Activated naive CD4-positive, alpha-beta T cell (primary cell): ENCODE results near the gene NUFIP2.
"Not testable (repeated sequence)": the region's sequence is repeated elsewhere in the genome, so short reads cannot be mapped to it uniquely, and the experiment has no call there.

Experiments used
- DNase-seq, 4 experiments: peaks; one replicate each; lab custom pipeline; 2025; lab: John Stamatoyannopoulos, UW

NUFIP2 gene

DNA sequence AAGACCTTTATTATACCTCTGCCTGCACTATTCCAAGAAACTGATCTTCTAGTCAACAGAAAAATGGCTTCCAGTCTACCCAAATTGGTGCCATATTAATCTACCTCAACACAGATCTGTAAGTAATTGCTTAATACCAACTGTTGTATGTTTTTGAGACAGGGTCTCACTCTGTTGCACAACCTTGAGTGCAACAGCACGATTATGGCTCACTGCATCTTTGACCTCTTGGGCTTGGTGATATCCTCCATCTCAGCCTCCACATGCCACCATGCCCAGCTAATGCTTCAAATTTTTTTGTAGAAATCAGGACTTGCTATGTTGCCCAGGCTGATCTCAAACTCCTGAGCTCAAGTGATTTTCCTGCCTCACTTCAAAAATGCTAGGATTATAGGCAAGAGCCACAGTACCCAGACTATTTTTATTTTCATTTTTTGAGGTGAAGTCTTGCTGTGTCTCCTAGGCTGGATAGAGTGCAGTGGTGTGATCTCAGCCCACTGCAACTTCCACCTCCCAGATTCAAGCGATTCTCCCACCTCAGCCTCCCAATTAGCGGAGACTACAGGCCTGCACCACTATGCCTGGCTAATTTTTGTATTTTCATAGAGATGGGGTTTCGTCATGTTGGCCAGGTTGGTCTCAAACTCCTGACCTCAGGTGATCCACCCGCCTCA, 14.4 kb downstream of the NUFIP2 start:
- no peak for DNase-seq

DNA sequence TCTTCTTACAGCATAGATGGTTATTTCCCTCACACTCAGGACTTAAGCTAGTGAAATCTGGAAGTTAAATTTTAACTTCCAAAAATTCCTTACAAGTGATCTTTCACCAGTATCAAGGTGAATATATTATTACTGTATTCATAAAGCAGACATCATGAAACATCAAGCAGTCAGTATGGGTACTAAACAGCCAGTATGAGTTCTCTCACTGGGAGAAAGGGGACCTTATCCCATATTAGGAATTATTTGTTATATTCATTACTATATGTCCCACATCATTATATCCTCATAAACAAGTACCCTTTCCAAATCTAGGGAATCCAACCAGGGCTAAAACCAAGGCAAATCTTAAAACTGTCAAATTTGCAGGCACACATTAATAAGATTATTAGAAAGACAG, 15.3 kb downstream of the NUFIP2 start:
- DNase-seq, result no peak

DNA sequence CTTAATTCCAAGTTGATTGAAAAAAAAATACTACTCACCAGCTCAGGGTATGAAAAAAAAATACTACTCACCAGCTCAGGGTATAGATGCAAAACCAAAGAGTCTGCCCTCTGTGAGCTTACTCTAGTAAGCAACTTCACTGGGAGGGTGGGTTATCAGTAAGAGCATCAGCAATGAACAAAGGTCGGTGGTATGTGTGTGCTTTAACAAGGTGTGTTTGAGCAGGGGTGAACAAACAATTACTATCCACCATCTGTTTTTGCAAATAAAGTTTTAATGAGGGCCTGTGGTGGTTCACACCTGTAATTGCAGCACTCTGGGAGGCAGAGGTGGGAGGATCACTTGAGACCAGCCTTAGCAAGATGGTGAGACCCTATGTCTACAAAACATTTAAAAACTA, 20.0 kb downstream of the NUFIP2 start:
- DNase-seq, result no peak

DNA sequence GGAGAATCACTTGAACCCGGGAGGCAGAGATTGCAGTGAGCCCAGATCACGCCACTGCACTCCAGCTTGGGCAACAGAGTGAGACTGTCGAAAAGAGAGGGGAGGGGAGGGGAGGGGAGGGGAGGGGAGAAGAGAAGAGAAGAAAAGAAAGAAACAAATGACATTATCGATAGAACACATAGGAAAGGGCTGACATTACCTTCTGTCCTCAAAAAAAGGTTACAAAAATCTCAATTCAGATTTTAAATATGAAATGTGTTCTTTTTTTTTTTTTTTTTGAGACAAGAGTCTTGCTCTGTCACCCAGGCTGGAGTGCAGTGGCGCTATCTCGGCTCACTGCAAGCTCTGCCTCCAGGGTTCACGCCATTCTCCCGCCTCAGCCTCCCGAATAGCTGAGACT, 22.0 kb downstream of the NUFIP2 start:
- DNase-seq, result not testable (repeated sequence)

DNA sequence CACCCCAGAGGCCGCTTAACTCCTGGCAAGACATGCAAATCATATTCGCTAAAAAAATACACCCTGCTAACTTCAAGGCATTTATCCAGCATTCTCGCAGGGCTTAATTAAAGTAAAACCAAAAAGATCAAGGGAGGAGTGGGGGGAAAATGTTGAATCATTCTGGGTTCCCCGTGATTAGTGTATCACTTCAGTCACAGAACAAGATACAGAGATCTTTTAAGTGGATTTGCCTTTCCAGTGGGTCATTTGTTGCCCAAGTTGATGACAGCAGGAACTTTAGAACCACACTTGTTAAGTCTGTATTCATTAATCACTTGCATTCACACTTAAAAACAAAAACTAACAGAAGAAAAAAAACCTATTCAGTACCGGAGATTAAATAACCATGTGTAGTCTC, 30.0 kb downstream of the NUFIP2 start:
- DNase-seq, result no peak

DNA sequence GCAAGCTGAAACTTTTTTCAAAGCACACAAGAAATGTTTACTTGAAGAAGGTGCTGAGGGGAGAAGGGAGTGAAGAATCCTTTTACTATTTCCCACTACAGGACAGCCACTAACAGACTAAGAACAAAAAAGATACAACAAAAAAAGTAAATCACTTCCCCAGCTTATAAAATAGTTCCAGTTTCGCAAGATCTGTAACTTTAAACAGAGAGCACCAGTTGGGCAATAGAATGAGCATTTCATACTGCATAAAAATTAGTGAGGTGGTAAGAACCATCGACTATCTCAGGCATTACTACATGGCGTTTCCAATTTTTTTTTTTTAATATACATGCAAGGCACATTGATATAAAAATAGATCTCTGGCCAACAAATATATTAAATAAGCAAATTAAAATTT, 36.2 kb downstream of the NUFIP2 start:
- DNase-seq, result no peak

DNA sequence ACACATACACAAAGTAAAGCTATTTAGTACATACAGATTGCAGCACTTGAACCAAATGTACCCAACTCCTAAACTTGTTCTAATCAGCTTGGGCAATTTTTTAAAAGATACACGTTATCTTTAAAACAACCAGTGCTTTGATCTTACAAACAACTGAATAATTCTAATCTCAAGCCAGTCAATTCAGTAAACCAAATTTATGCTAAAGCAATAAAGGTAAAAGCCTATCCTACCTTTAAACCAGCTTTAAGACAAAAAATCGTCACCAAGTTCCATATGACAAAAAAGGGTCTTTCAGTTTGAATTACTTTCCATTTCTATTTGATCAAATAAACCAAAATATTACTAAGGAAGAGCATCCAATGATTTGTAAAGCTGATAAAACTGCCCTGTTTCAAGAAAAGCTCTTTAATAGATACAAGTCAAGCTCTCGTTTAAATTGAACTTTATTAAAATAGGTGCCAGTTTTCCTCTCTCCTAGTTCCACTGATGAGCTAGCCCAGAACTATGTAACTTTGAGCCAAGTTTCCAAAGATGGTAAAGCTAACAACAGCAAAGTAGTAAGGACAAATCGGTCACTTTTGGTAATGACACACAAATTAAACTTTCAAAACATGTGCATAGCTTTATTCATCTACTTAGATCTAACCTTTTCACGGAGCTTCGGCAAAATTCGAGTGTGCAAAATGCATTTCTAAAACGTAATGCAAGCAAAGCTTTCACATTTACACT, 37.0 kb downstream of the NUFIP2 start:
- DNase-seq, result no peak

DNA sequence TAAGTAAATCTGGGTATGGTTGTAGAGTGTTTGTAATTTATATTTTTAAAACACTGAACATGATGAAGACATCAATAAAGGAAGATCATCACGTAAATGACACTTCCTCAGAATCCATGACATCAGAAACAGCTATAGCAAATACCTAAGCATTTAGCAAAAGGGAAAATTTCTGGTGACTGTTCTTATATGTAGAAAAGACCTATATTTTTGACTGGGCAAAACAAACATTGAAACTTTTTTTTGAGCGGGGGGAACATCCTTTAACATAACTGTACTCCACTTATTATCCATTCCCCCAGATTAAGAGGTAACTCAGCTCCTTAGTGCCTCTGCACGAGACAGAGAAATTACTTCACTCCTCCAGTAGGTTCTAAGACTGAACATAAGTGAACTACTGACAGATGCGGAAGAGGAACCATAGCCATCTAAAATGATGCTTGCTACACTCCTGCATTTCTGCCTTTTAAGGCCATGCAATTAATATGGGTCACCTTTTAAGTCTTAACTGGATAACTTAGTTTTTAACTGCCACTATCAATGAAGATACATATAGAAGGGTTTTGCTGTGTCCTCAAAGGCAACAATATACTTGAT, 37.9 kb downstream of the NUFIP2 start:
- no peak for DNase-seq

DNA sequence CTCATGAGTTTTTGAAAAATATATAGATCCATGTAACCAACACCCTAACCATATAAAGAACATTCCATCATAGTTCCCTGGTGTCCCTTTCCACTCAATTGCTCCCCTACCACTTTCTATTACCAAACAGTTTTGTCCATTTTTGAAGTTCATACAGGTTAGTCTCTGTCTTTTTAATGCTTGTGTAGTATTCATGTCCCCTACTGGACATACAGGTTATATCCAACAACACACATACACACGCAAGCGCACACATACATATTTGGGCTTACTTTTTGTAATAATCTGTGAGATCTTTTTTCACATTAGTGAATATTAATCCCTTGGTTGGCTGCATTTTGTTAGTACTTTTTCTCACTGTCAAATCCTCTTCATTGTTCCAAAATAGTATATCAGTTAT, 40.9 kb downstream of the NUFIP2 start:
- DNase-seq, result no peak

DNA sequence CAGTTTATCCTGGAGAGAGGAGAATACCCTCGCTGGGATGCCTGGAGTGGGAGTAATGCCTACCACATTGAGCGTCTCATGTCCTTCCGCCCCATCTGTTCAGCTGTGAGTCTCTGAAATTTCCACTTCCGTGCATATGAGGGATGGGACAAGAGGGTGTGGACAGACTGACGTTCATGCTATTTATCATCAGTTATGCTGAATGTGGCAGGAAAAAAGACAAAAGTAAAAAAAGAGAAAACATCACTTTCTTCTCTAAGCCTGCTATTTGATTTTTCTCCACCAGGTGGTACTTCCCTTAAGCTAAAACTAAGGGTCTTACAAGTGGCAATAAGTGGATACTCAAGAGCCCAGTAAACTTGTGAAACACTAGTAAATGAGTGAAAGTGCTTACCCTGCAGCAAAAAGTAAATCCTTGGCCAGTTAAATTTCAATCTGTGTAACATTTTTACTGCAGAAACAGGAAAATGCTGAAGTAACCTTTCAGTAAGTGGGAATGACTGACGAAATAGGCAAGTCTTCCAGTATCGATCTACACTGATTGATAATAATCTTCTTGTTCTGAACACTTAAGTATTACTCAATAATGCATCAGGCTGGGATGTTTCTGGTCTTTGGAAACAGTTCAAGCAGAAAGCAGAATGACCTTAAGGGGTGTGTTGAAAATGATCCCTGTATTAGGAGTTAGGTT, 41.7 kb downstream of the NUFIP2 start:
- DNase-seq, result no peak

DNA sequence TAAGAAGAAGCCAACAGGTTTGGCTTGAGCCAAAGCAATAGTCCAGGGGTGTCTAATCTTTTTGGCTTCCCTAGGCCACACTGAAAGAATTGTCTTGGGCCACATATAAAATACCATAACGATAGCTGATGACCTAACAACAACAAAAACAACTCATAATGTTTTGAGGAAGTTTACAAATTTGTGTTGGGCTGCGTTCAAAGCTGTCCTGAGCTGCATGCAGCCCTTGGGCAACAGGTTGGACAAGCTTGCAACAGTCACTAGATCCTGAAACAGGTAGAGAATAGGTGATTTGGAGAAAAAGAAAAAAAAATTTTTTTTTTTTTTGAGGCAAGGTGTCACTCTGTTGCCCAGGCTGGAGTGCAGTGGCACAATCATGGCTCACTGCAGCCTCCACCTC, 42.8 kb downstream of the NUFIP2 start:
- no peak for DNase-seq

DNA sequence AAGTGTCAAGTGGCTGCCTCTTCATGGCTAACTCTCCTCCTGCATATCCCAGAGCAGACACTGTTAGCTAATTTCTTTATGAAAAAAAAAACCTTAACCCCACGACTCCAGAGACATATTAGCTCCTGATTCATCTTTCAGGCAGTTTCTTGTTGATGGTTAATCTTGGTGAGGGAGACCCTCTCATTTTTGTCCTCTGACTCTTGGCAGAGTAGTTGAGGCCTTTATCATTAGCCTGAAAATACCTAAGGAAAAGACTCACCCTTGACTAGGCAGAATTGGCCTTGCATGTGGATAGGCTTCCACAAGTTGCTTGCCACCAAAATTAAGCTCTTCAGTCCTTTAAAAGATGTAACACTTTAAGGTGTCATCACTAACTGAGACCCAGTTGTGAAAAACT, 43.3 kb downstream of the NUFIP2 start:
- no peak for DNase-seq

DNA sequence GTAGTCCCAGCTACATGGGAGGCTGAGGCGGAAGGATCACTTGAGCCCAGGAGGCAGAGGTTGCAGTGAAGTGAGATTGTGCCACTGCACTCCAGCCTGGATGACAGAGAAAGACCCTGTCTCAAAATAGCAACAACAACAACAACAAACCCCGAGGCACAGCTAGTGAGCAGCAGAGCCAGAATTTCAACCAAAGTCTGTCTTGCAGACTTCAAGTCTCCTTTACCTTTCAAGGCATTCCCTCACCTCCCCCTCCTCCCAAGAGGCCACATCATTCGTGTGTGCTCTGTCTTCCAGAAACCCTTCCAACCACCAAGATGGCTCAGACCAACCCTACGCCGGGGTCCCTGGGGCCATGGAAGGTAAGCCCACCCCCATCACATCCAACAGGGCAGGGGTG, 45.1 kb downstream of the NUFIP2 start:
- DNase-seq, result no peak

DNA sequence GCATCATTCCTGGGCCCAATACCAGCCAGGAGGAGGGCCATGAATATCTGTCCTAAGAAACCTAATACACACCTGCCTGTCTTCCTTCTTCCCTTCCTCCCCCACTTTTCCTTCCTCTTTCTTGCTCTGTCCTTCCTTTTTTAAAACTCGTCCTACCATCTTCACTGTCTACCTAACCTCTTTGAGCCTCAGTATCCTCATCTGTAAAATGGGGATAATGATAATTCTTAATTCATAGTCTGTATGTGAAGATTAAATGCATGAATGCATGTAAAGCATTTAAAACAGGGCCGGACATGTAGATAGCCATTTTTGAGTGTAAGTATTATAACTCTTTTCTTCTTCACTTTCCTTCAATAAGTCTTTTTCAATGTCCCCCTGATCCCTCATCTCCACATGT, 46.7 kb downstream of the NUFIP2 start:
- DNase-seq, result no peak

DNA sequence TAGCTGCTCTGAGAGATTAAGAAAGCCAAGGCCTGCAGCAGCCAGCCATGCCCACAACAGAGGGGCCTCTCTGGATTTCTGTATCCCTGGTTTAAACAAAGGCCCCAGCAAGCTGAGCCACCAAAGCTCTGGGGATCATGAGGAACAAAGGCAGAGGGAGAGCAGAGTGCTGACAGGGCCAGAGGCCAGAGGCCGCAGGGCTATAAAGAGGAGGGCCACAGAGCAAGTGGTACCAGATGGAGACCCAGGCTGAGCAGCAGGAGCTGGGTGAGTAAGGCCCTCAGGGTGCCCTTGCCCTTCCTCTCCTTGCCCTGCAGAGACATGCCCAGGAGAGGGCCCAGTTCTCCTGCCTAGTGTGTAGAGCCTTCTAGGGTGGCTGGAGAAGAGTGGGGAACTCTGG, 47.3 kb downstream of the NUFIP2 start, which contains the start of gene CRYBA1:
Gene CRYBA1, plus strand, starts transcription at position 232 of the 400 bp plus-strand sequence. Its CDS starts 5 bp downstream, at position 237.
- no peak for DNase-seq

DNA sequence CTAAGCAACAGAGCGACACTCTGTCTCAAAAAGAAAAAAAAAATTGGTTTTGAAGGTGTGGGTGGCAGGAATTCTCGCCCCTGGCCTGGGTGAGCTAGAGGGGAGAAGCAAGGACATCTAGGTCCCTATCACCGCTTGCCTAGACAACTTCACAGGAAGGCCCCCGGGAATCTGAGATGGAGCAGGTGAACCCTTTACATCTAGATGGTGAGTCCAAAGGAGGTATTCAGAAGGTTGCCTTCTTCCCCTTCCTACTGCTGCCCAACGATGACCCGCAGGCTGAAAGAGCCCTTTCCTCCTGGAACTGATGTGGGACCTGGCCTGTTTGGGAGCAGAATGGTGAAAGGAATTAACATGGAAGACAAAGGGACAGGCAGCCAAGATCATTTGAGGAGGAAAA, 48.5 kb downstream of the NUFIP2 start:
- DNase-seq, result no peak

DNA sequence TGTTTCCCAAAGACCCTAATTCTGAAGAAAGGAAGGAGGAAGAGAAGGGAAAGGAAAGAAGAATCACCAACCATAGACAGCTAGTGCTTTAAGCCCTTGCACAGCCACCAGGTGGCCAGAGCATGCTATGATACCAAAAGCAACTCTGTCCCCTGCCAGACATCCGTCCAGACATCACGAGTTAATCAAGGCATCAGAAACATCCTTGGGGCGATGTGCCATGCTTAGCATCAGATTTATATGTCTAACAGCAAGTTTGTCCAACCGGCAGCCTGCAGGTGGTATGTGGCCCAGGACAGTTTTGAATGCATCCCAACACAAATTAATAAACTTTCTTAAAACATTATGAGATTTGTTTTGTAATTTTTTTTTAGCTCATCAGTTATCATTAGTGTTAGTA, 50.2 kb downstream of the NUFIP2 start:
- DNase-seq, result no peak

DNA sequence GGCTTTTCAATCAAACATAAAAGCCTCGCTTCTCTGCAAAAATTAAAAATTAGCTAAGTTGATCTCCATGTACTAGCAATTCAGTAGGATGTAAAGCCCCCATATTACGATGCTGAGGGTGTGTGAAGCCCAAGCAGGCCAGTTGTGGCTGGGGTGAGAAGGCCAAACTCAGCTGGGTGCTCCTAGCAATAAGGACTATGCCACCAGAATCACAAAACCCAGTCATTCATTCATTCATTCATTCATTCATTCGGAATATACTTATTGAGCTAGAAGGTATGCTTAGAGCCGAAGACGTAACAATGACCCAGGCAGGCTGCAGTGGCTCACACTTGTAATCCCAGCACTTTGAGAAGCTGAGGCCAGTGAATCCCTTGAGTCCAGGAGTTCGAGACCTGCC, 51.2 kb downstream of the NUFIP2 start:
- DNase-seq, result no peak

DNA sequence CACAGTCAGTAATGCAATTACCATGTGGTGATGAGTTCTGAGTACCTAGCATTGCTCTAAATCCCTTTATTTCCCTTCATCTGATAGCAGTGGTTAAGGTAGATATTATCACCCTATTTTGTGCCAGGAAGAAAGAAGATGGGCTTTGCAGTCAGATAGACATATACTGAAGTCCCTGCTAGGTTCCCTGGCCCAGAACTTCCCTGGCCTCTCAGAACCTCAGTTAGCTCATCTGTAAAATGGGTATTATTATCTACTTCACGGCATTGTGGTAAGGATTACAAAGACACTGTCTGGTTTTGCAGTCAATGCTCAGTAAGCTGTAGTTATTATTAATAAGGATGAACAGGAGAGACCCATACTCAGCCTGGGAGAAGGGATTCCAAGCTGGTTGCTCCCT, 51.9 kb downstream of the NUFIP2 start:
- DNase-seq, result no peak

DNA sequence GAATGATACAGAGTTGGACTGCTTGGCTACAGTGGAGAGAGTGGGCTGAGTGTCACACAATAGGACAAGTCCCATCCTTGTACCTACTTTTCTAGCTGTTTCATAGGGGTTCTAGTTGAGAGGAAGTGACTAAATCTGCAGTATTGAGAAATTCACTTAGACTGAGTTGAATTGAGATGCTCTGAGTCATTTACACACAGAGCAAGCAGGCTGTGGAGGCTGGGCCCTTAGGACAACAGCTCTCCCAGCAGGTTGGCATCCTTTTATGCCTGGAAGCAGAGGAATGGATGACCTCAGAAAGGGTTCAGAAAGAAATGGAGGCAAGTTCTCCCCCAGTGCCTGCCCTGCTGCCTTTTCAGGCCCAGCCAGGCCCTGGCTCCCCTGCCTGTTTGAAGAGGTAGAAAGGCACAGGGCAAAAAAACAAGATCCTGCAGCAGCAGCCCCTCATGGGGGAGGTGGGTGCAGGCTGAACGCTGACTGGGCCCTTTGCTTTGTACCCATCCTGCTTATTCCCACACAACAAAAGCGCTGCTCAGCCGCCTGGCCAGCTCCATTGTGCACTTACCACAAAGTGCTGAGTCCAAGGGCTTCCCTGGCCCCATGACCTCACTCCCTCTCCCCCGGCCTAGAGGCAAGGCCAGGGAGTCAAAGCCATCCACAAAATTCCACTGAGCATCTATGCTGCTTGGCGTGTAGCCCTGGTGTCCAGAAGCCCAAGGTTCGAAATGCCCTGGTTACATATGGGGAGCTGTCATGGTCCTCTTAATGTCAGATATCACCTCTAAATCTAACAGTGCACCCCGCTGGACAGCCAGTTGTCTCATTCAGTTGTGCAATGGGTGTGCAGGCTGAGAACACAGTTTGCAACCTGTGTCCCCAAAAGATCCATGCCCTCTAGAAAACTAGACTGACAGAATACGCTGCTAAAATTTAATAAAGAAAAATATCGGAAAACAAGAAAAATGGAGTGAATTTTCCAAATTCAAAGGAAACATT, 52.7 kb downstream of the NUFIP2 start:
- no peak for DNase-seq

DNA sequence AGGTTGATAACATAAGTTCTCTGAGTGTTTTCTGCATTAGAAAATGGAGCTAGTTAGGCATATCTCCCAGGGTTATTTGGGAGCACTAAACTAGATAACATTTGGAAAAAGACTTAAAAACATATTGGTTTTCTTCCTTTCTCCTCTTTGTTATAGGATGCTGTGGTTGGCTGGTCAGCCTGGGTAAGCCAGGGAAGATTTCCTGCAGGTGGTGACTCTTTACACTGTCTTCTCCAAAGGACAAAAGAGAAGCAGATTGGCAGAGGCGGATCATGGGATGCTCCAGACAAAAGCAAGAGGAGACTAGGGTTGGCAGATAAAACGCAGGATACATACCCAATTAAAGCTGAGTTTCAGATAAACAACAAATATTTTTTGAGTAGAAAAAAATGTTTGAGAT, 53.5 kb downstream of the NUFIP2 start:
- no peak for DNase-seq
